Stimulated activated CD4-positive, alpha-beta T cell treated with anti-CD3 and anti-CD28 coated beads, Interleukin-15, amount 100 ng/mL, for 48 hours (primary cell): ENCODE data around the gene CFHR1.

Experiments
- DNase-seq, 2 donors: peaks; one replicate each; pipeline ENCODE4 v3.0.0-alpha.2; 2020; ENCODE audit warnings: low read depth in 2 of 2

The CFHR1 gene

DNA sequence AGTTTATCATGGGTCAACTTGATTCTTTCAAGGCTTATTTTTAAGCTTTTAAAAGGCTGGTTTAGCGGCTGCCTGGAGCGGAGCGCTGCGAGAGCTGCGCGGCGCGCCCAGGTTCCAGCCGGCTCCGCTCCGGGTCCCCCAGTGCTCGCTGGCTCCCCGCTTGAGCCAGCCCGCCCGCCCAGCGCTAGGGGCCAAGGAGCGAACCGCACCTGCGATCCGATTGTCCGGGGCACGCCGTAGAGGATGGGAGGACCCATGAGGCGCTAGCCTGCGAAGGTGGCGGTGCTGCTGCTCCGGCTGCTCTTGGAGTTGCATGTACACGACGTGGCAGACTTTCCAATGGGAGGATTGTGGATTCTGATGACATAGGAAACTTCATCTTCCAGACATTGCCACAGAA, 58.4 kb downstream of the CFHR1 start:
- DNase-seq = no peak
